ENCODE results near the gene THAP11.

Gene THAP11

DNA sequence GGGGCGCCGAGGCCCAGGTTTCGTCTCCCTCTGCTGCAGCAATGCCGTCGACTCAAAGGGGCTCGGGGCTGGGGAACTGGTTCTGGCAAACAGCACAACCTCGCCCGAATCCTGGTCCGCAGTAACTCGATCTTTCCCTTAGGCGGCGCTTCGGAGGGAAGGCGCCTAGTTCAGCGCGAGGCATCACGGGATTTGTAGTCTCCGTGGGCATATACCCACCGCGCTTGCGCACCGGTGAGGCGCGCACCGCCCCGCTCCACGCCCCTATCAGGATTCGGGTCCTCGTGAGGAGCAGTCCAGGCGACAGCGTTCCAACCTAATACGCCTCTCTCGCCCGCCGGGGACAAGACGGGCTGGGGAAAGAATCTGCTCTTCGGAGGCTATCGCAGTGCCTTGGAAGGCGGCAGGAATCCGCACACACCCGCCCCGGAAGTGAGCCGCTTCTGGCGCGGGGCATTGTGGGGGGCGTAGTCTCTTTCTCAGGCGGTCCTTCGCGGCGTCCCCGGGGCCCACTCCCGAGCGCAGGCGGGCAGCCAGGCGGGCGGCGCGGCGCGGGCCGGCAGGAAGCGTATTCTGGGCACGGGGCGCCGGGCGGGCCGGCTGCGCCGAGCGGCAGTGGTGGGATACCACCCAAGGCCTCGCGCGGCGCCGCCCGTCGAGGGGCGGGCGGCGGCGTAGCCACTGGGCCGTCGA lies at the start of gene THAP11:
Gene THAP11 (plus strand): TSS at position 505 of the 693 bp plus-strand sequence. CDS start 235 bp downstream, outside the sequence.
- TF ChIP-seq, protein P1, sequence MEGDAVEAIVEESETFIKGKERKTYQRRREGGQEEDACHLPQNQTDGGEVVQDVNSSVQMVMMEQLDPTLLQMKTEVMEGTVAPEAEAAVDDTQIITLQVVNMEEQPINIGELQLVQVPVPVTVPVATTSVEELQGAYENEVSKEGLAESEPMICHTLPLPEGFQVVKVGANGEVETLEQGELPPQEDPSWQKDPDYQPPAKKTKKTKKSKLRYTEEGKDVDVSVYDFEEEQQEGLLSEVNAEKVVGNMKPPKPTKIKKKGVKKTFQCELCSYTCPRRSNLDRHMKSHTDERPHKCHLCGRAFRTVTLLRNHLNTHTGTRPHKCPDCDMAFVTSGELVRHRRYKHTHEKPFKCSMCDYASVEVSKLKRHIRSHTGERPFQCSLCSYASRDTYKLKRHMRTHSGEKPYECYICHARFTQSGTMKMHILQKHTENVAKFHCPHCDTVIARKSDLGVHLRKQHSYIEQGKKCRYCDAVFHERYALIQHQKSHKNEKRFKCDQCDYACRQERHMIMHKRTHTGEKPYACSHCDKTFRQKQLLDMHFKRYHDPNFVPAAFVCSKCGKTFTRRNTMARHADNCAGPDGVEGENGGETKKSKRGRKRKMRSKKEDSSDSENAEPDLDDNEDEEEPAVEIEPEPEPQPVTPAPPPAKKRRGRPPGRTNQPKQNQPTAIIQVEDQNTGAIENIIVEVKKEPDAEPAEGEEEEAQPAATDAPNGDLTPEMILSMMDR (IDR thresholded peaks at IDR 0.05; ENCODE audit: control insufficient read depth, insufficient read depth, low read depth, low read length, missing control alignments): peak; percentile 87
- peak; percentile 68 for DNase-seq (ENCODE audit: low read depth)
- H3K4me3 ChIP-seq (ENCODE audit: control insufficient read depth, low read depth, low read length): peak within 1 kb of the TSS; percentile 58

DNA sequence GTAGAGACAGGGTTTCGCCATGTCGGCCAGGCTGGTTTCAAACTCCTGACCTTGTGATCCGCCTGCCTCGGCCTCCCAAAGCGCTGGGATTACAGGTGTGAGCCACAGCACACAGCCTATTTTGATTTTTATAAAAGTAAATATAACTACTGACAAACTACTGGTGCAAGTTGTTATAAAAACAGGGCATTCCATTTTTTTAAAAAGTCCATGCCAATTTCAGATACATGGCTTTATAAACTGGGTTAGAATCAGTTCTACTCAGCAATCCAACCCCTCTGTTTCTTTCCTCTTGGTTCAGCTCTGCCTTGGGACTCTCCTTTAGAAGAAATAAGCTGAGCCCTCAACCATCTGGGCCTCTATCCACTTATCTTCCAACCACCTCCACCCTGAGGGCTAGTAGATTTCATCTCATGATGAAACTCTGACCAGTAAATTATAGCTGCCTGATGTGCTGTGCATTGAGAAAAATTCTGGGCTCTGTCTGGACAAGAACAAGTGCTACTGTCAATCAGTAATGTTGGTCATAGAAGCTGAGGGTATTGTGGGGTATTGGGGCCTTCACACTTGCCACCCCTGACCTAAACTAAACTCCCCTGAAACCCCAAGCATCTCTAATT lies 45.9 kb upstream of the THAP11 start:
- DNase-seq (ENCODE audit: low read depth): no peak
- TF ChIP-seq, protein P1 (IDR thresholded peaks at IDR 0.05; ENCODE audit: control insufficient read depth, insufficient read depth, low read depth, low read length, missing control alignments): no peak
- H3K4me3 ChIP-seq (ENCODE audit: control insufficient read depth, low read depth, low read length): no peak overlapping the region

DNA sequence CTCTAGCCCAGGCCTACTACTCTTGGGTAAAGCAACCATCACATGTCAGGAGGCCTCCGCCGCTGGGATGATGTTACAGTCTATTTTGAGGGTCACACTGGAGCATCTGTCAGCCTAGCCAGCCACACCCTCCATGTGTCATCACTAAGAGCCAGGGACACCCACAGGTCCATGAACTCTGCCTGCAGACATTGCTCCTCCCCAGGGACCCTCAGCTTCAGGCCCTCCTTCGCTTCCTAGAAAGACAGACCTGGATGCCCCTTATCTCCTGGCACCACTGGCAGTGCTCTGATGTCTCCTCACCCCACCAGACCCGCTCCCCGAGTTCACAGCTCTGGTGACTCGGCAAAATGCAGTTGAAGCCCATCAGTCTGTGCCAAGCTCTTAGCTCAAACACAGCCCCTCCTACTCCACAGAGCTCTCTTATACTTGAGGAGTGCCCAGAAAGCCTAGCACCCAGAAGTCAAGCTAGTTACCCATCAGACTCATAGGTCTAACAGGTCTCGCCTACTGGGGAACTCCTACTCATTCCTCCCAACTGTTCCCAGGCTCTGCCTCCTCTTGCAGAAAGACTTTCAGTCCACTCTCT lies 41.7 kb upstream of the THAP11 start:
- H3K4me3 ChIP-seq (ENCODE audit: control insufficient read depth, low read depth, low read length): no peak overlapping the region
- TF ChIP-seq, protein P1 (IDR thresholded peaks at IDR 0.05; ENCODE audit: control insufficient read depth, insufficient read depth, low read depth, low read length, missing control alignments): no peak
- DNase-seq (ENCODE audit: low read depth): no peak

DNA sequence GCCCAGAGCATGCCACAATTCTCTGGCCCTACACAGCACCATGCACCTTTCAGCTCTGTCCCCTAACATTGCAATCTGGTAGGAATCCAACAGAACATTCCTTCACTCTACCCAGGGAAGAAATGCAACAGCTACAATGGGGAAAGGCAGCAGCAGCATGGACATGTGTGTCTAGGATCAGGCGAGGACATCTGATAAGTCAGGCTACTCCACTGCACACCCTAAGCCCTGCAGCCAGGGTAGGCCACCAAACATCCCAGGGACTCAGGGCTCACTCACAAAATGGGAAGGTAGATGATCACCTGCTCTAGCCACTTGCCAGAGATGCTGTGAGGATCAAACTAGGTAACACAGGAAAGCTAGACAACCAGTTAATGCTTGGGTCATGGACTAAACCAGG lies 40.9 kb upstream of the THAP11 start:
- TF ChIP-seq, protein P1 (IDR thresholded peaks at IDR 0.05; ENCODE audit: control insufficient read depth, insufficient read depth, low read depth, low read length, missing control alignments): no peak
- no peak for DNase-seq (ENCODE audit: low read depth)
- no peak overlapping the region for H3K4me3 ChIP-seq (ENCODE audit: control insufficient read depth, low read depth, low read length)

DNA sequence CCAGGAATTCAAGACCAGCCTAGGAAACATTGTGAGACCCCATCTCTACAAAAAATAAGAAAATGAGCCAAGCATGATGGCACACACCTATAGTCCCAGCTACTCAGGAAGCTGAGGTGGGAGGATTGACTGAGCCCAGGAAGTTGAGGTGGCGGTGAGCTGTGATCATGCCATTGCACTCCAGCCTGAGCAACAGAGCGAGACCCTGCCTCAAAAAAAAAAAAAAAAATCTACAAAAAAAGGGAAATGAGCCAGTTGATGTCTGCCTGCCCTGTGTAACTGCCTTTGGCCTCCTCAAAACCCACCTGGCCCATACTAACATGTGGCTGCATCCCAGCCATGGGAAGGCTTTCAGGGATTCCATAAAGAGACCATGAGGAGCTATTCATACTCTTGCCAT lies 40.2 kb upstream of the THAP11 start:
- no peak overlapping the region for H3K4me3 ChIP-seq (ENCODE audit: control insufficient read depth, low read depth, low read length)
- TF ChIP-seq, protein P1 (IDR thresholded peaks at IDR 0.05; ENCODE audit: control insufficient read depth, insufficient read depth, low read depth, low read length, missing control alignments): no peak
- no peak for DNase-seq (ENCODE audit: low read depth)

DNA sequence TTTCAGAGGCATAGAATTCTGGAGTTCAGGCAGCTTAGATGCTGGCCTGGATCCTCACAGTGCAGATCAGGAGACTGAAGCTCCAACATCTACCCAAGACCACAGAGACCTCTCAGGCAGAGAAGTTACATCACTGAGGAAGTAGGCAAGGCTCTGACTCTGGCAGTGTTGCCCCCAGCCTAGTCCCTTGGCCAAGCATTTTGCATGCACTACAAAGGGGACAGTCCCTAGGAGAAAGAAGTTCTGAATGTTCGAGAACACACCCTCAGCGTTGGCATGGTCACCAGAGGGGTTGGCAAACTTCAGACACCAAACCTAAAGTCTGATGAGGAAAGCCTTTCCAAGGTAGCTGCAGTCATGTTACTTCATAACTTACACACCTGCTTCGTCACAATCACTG lies 38.2 kb upstream of the THAP11 start:
- no peak for DNase-seq (ENCODE audit: low read depth)
- TF ChIP-seq, protein P1 (IDR thresholded peaks at IDR 0.05; ENCODE audit: control insufficient read depth, insufficient read depth, low read depth, low read length, missing control alignments): no peak

More for the DNA sequence above, 38.2 kb upstream of the THAP11 start:
- H3K4me3 ChIP-seq (ENCODE audit: control insufficient read depth, low read depth, low read length): no peak overlapping the region
